ENCODE data around the gene CTSD.

Gene CTSD

DNA sequence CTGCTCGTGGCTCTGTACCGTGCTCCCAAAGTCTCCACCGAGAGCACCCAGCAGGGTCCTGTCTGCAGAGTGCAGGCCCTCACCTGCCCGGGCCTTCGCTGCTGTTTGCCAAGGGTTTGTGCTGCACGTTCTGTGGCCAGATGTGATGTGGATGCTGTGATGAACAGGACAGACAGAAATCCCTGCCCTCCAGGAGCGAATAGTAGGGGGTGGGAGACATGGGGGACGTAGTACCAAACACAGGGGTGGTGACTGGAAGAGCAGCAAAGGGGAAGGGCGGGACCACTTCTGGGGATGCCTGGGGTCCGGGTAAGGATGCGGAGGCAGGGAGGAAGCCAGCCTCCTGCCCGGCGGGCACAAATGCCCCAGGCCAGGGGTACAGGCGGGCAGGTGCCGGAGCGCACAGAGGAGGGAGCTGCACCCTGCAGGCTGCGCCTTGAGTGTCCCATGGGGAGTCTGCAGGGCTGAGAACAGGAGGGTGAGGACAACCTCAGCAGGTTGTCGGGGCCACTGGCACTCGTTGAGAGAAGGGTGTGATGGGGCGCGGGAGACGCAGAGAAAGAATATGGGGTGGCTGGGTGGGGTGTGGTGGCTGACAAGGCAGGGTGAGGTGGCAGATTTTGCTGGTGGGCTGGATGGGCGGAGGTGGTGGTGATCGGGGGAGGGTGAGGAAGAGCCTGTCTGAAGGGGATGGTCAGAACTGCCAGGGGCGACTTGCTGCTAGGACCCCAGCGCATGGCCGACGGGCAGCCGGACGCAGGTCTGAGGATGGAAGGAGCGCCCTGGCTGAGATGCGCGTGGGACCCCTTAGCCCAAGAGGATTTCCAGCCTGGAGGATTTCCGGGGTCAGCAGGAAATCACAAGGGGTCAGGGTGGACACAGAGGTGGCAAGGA is 16.3 kb upstream of the CTSD start:
- H3K27me3 ChIP-seq (ENCODE audit: control insufficient read depth, insufficient read depth, low read length) = peaks cover 5% of the 10 kb centered on the region
- H3K36me3 ChIP-seq (ENCODE audit: control insufficient read depth, insufficient read depth, low read length) = no peaks in the 10 kb centered on the region
- H3K27ac ChIP-seq (ENCODE audit: low read depth, low read length) = no peak overlapping the region
- H3K4me1 ChIP-seq (ENCODE audit: control insufficient read depth, insufficient read depth, low read length) = no peaks in the 10 kb centered on the region
- no peak overlapping the region for H3K4me3 ChIP-seq (ENCODE audit: low read length)
- no peak overlapping the region for H3K9ac ChIP-seq (ENCODE audit: low read length)

DNA sequence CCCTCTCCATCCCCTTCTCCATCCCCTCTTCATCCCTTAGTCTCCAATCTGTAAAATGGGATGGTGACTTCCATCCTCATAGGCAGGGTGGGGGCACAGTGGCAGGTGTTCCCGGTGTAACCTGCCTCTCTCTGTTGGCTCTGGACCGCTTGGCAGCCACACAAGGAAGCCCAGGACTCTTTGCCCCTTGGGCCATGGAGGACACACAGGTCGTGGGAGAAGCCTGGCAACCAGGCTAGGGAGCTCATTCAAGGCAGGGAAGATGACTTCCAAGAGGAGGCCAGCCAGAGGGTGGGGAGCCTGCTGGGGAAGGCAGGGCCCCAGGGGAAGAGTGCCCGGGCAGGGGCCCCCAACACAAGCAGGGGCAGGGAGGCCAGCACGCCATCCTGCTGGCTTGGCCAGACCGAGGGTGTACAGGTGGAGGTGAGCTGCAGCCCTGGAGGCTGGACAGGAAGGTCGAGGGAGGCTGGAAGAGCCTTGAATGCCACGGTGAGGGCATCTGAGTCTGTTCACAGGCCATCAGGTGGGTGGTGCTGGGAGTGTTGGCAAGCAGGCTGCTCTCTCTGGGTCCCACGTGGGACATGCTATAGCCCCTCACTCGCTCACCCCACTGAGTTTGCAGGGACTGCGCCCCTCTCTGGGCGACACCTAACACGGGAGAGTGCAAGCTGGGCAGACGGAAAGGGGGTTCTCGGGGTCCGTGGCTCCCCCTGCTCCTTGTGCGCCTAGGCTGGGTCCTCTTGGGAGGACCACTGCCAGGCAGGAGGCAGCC is 15.5 kb upstream of the CTSD start:
- Histone ChIP-seq H3K9ac (ENCODE audit: low read length) (no peak overlapping the region), H3K27me3 (ENCODE audit: control insufficient read depth, insufficient read depth, low read length) (peaks cover 5% of the 10 kb centered on the region), H3K4me1 (ENCODE audit: control insufficient read depth, insufficient read depth, low read length) (no peaks in the 10 kb centered on the region), H3K27ac (ENCODE audit: low read depth, low read length) (no peak overlapping the region), H3K4me3 (ENCODE audit: low read length) (no peak overlapping the region), H3K36me3 (ENCODE audit: control insufficient read depth, insufficient read depth, low read length) (no peaks in the 10 kb centered on the region)

DNA sequence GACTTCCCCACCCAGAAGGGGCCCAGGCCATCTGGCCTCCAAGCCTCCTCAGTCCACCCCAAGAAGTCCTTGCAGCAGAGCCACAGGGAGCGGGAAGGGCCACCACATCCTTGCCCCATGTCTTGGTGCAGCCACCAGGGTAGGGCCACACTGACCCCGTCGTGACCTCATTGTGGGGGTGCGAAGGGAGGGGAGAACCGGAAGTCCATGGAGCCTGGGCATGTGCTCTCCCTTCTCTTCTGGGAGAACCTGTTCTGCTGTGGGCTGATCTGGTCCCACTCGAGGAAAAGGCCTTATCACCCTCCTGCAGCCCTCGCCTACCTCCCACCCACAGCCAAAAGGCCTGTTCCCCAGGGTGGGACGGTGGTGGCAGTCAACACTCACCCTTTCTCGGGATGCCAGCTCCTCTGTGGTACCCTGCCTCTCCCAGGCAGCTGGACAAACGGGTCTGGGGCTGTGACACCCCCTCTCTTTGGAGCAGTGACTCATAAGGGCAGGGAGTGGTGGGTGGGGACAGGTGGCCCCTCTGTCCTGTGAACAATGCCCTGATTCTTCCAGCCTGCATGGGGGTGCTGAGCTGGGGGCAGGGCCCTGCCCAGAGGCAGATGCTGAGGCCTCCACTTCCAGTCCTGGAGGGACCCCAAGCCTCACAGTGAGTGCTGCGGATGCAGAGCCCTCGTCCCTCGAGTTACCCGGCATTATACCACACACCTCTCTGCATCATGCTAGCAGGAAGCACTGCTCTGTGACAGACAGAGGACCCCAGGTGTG is 14.6 kb upstream of the CTSD start:
- H3K27me3 ChIP-seq (ENCODE audit: control insufficient read depth, insufficient read depth, low read length) = peaks cover 5% of the 10 kb centered on the region
- H3K27ac ChIP-seq (ENCODE audit: low read depth, low read length) = no peak overlapping the region
- H3K9ac ChIP-seq (ENCODE audit: low read length) = no peak overlapping the region
- no peaks in the 10 kb centered on the region for H3K36me3 ChIP-seq (ENCODE audit: control insufficient read depth, insufficient read depth, low read length)
- H3K4me1 ChIP-seq (ENCODE audit: control insufficient read depth, insufficient read depth, low read length) = no peaks in the 10 kb centered on the region
- H3K4me3 ChIP-seq (ENCODE audit: low read length) = no peak overlapping the region

- H3K9ac ChIP-seq (ENCODE audit: low read length) = no peak overlapping the region
- H3K27me3 ChIP-seq (ENCODE audit: control insufficient read depth, insufficient read depth, low read length) = peaks cover 5% of the 10 kb centered on the region
- H3K4me3 ChIP-seq (ENCODE audit: low read length) = no peak overlapping the region
- H3K27ac ChIP-seq (ENCODE audit: low read depth, low read length) = no peak overlapping the region
- no peaks in the 10 kb centered on the region for H3K36me3 ChIP-seq (ENCODE audit: control insufficient read depth, insufficient read depth, low read length)
- no peaks in the 10 kb centered on the region for H3K4me1 ChIP-seq (ENCODE audit: control insufficient read depth, insufficient read depth, low read length)
These were observed 14.0 kb upstream of the CTSD start for GRCh38 chr11:1777737-1778136.

DNA sequence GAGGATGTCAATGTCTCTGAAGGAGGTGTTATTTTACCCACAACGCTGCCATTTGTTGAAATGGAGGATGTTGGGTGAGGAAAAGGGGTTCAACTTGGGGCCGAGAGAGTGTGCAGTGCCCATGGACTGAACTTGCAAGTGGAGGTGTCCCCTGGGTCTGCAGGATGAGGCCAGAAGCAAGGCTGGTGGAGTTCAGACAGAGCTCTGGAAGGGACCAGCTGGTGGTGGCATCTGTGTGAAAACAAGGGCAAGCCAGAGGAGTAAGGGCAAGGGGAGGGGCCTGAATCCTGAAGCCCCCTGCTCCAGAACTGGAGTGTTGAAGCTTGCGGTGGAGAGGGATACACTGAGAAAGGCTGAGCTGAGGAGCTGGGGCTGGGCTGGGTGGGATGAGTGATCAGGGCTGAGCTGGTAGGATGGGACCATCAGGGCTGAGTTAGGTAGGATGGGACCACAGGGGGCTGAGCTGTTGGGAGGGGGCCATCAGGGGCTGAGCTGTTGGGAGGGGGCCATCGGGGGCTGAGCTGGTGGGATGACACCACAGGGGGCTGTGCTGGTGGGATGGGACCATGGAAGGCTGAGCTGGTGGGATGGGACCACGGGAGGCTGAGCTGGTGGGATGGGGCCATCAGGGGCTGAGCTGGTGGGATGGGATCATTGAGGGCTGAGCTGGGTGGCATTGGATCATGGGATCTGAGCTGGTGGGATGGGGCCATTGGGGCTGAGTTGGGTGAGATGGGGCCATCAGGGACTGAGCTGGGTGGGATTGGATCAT is 13.4 kb upstream of the CTSD start:
- Histone ChIP-seq H3K27ac (ENCODE audit: low read depth, low read length) (no peak overlapping the region), H3K4me1 (ENCODE audit: control insufficient read depth, insufficient read depth, low read length) (no peaks in the 10 kb centered on the region), H3K9ac (ENCODE audit: low read length) (no peak overlapping the region), H3K4me3 (ENCODE audit: low read length) (no peak overlapping the region), H3K36me3 (ENCODE audit: control insufficient read depth, insufficient read depth, low read length) (no peaks in the 10 kb centered on the region), H3K27me3 (ENCODE audit: control insufficient read depth, insufficient read depth, low read length) (peaks cover 5% of the 10 kb centered on the region)

- H3K27me3 ChIP-seq (ENCODE audit: control insufficient read depth, insufficient read depth, low read length) = peaks cover 4% of the 10 kb centered on the region
- H3K9ac ChIP-seq (ENCODE audit: low read length) = no peak overlapping the region
- H3K4me3 ChIP-seq (ENCODE audit: low read length) = no peak overlapping the region
- H3K4me1 ChIP-seq (ENCODE audit: control insufficient read depth, insufficient read depth, low read length) = no peaks in the 10 kb centered on the region
- H3K27ac ChIP-seq (ENCODE audit: low read depth, low read length) = no peak overlapping the region
- no peaks in the 10 kb centered on the region for H3K36me3 ChIP-seq (ENCODE audit: control insufficient read depth, insufficient read depth, low read length)
These were observed 12.7 kb upstream of the CTSD start for GRCh38 chr11:1776331-1776851.

DNA sequence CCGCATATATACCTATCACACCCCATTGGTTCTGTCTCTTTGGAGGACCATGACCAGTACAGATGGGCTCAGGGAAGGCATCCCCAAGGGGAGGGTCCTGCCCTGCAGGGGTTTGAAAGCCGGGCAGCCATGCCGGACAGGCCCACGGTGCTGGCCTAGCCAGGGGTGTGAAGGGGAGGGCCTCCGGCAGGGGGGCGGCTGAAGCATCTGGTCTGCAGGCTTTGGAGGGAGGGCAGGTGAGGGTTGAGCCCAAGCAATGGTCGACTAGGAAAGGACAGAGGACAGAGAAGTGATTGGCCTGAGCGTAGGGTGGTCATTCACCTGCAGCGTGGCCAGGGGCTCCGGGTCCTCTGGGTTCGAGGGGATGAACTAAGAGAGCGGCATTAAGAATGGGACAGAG is 11.2 kb upstream of the CTSD start:
- Histone ChIP-seq H3K9ac (ENCODE audit: low read length) (no peak overlapping the region), H3K36me3 (ENCODE audit: control insufficient read depth, insufficient read depth, low read length) (no peaks in the 10 kb centered on the region), H3K4me1 (ENCODE audit: control insufficient read depth, insufficient read depth, low read length) (no peaks in the 10 kb centered on the region), H3K27me3 (ENCODE audit: control insufficient read depth, insufficient read depth, low read length) (peaks cover 2% of the 10 kb centered on the region), H3K27ac (ENCODE audit: low read depth, low read length) (no peak overlapping the region), H3K4me3 (ENCODE audit: low read length) (no peak overlapping the region)

- Histone ChIP-seq H3K27ac (ENCODE audit: low read depth, low read length) (no peak overlapping the region), H3K9ac (ENCODE audit: low read length) (no peak overlapping the region), H3K27me3 (ENCODE audit: control insufficient read depth, insufficient read depth, low read length) (peaks cover 2% of the 10 kb centered on the region), H3K4me3 (ENCODE audit: low read length) (no peak overlapping the region), H3K4me1 (ENCODE audit: control insufficient read depth, insufficient read depth, low read length) (no peaks in the 10 kb centered on the region), H3K36me3 (ENCODE audit: control insufficient read depth, insufficient read depth, low read length) (no peaks in the 10 kb centered on the region)
These were observed 10.3 kb upstream of the CTSD start for GRCh38 chr11:1773994-1774550.

DNA sequence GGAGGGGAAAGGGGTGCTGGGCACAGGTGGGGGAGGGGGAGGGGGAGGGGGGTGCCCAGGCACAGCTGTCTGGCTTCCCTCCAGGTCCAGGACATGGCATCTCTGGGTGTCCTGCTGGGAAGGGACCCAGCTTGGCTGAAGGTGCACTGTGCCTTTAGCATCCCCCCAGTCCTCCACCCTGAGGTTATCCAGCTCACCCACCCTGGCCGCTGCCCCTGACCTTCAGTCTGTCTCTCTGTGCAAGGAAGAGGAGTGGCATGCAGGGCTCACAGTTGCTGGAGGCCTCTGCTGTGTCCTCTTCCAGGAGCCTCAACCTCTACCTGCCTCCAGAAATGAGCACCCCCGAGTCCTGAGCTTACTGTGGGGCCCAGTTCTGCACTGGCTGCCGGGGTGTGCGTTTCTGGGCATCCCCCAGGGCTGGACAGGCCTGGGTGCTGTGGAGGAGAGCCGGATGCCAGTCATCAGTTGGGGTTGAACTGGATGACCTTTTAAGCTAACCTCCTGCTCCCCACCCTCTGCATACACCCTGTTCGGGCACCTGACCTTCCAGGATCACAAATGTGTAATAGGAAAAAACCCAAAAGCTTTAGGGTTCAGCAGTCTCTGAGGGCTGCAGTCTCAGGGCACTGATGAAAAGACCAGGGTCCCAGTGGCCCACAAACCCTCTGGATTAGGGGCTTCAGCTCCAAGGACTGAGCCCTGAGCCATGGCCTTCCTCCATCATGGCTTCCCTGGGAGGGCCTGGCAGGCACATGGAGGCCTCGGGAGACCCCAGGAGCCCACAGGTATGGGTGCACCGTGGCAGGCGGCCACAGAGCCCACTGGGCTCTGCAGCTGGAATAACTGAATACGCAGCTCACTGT is 9.6 kb upstream of the CTSD start:
- Histone ChIP-seq H3K4me1 (ENCODE audit: control insufficient read depth, insufficient read depth, low read length) (no peaks in the 10 kb centered on the region), H3K4me3 (ENCODE audit: low read length) (no peak overlapping the region), H3K9ac (ENCODE audit: low read length) (no peak overlapping the region), H3K27ac (ENCODE audit: low read depth, low read length) (no peak overlapping the region), H3K36me3 (ENCODE audit: control insufficient read depth, insufficient read depth, low read length) (no peaks in the 10 kb centered on the region), H3K27me3 (ENCODE audit: control insufficient read depth, insufficient read depth, low read length) (peaks cover 2% of the 10 kb centered on the region)

DNA sequence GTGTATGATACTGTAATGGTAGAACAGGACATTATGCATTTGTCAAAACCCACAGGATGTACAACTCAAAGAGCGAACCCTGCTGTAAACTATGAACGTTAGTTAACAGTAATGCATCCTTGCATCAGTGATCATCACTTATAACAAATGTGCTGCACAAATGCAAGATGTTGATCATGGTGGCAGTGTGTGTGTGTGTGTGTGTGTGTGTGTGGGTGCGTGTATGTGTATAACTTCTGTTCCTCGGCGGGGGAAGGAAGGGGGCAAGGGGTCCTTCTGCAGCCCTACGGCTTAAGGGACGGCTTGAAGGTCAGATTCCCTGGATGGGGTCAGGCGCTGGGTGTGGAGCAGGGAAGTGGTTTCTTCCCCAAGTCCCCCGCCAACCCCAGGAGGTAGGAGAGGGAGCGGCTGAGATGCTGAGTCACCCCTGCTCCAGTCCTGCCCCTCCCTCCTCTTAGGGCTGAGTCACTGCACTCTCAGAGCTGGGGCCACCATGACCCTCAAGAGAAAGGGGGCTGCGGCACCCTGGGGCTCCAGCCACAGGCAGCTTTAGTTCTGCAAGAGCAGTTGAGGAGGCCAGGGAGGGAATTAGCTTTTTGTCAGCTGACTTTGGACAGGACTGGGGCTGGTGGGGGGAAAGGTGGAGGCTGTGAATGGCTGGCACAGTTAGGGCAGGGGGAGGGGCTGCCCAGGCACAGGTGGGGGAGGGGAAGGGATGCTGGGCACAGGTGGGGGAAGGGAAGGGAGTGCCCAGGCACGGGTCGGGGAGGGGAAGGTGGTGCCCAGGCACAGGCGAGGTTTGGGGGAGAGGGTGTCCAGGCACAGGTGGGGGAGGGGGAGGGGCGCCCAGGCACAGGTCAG is 8.8 kb upstream of the CTSD start:
- H3K9ac ChIP-seq (ENCODE audit: low read length) = no peak overlapping the region
- H3K27me3 ChIP-seq (ENCODE audit: control insufficient read depth, insufficient read depth, low read length) = no peaks in the 10 kb centered on the region
- no peaks in the 10 kb centered on the region for H3K4me1 ChIP-seq (ENCODE audit: control insufficient read depth, insufficient read depth, low read length)
- no peak overlapping the region for H3K27ac ChIP-seq (ENCODE audit: low read depth, low read length)
- H3K36me3 ChIP-seq (ENCODE audit: control insufficient read depth, insufficient read depth, low read length) = no peaks in the 10 kb centered on the region
- H3K4me3 ChIP-seq (ENCODE audit: low read length) = peak overlapping the region; percentile 10

All from rectal smooth muscle tissue (tissue), 1 donor.